ENCODE results near the gene HERPUD2. TPM values are rescaled to one million over a fixed set of nuclear protein-coding genes. Genes with fewer than 3 reads are reported as not detected.

The HERPUD2 gene
- total and polyA plus RNA-seq, 2 of the 4 experiments (the other 2 are of a cell fraction): 22.2 to 27.2 TPM

DNA sequence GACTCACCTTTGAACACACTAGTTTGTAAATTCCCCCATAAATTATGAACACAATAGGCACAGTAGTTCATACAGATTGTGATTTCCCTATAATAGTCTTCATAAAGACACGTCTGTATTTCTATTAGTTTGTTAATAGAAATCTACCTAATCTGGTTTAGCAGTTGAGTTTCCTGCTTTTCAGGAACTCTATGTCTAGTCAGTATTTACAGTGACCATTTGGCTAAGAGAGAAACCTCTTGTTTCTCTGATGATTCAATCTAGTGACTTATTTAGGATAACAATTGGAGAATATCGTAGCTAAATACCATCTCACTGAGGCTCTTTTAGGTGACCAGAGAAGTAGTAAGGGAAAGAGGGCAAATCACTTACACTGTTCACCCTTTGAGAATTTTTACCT is 5.9 kb upstream of the HERPUD2 start:
- Histone ChIP-seq H2BK120ac (ENCODE audit: low read depth, low read length) (no peak overlapping the region), H3K4ac (ENCODE audit: low read depth, low read length) (no peak overlapping the region), H3K23ac (ENCODE audit: low read depth, low read length) (no peak overlapping the region), H3K14ac (replicated peaks; ENCODE audit: low read depth, low read length) (no peak overlapping the region), H2AFZ (replicated peaks; ENCODE audit: low read length, poor library complexity) (no peak overlapping the region), H3K27me3 (ENCODE audit: control insufficient read depth, insufficient read depth, low read length) (no peaks in the 10 kb centered on the region), H2AK5ac (ENCODE audit: low read depth, low read length) (no peak overlapping the region), H3K56ac (ENCODE audit: extremely low read depth, insufficient read depth, low read length) (no peak overlapping the region), H3K4me1 (ENCODE audit: control insufficient read depth, insufficient read depth, low read length) (peaks cover 8% of the 10 kb centered on the region), H3K9ac (ENCODE audit: low read depth, low read length) (no peak overlapping the region), H3K79me1 (ENCODE audit: low read depth in 1 of 2, low read length in 2 of 2) (peaks cover under 1 to 18% of the 10 kb centered on the region in 2 experiments; a peak in 3 of 4 replicates), H2BK20ac (ENCODE audit: low read depth, low read length) (no peak overlapping the region), H3K18ac (ENCODE audit: low read depth, low read length) (no peak overlapping the region), H3K9me1 (ENCODE audit: insufficient read depth, low read length) (peaks cover 8% of the 10 kb centered on the region), H4K91ac (ENCODE audit: insufficient read depth, low read depth, low read length) (no peak overlapping the region), H4K8ac (ENCODE audit: low read depth in 2 of 2, low read length in 2 of 2) (no peak overlapping the region), H2AK9ac (replicated peaks; ENCODE audit: low read depth, low read length, poor library complexity) (no peak overlapping the region), H4K5ac (ENCODE audit: low read depth, low read length) (no peak overlapping the region), H3K36me3 (ENCODE audit: control insufficient read depth, insufficient read depth, low read length) (no peaks in the 10 kb centered on the region; the same call in 1 of the 2 replicates), H3K9me3 (ENCODE audit: control insufficient read depth, insufficient read depth, low read length) (no peaks in the 10 kb centered on the region), H3K4me3 (ENCODE audit: insufficient read depth, low read depth, low read length) (no peak overlapping the region), H3K4me2 (ENCODE audit: low read depth, low read length) (no peak overlapping the region), H4K20me1 (ENCODE audit: insufficient read depth, low read length) (no peaks in the 10 kb centered on the region), H2BK5ac (ENCODE audit: low read depth, low read length, poor library complexity, severe bottlenecking) (no peak overlapping the region), H2BK15ac (ENCODE audit: low read depth, low read length) (no peak overlapping the region), H3K27ac (ENCODE audit: insufficient read depth, low read length) (no peak overlapping the region)
- no peak for TF ChIP-seq NFE2L2 (IDR thresholded peaks at IDR 0.05; ENCODE audit: low read depth, low read length)
- TF ChIP-seq MAFK (IDR thresholded peaks at IDR 0.05; ENCODE audit: low read depth, low read length): no peak
- TF ChIP-seq RAD21 (IDR thresholded peaks at IDR 0.05; ENCODE audit: low read length): no peak
- TF ChIP-seq MXI1 (IDR thresholded peaks at IDR 0.05; ENCODE audit: borderline replicate concordance, low read depth, low read length): no peak
- TF ChIP-seq FOS (IDR thresholded peaks at IDR 0.05; ENCODE audit: low read depth, low read length): no peak
- TF ChIP-seq POLR2A (IDR thresholded peaks at IDR 0.05; ENCODE audit: low read depth, low read length): no peak
- no peak for TF ChIP-seq CTCF (conservative IDR thresholded peaks at IDR 0.05; ENCODE audit: low read depth, low read length)
- TF ChIP-seq, protein P1, sequence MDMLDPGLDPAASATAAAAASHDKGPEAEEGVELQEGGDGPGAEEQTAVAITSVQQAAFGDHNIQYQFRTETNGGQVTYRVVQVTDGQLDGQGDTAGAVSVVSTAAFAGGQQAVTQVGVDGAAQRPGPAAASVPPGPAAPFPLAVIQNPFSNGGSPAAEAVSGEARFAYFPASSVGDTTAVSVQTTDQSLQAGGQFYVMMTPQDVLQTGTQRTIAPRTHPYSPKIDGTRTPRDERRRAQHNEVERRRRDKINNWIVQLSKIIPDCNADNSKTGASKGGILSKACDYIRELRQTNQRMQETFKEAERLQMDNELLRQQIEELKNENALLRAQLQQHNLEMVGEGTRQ (IDR thresholded peaks at IDR 0.05; ENCODE audit: low read depth, low read length): no peak
- TF ChIP-seq, protein P2, sequence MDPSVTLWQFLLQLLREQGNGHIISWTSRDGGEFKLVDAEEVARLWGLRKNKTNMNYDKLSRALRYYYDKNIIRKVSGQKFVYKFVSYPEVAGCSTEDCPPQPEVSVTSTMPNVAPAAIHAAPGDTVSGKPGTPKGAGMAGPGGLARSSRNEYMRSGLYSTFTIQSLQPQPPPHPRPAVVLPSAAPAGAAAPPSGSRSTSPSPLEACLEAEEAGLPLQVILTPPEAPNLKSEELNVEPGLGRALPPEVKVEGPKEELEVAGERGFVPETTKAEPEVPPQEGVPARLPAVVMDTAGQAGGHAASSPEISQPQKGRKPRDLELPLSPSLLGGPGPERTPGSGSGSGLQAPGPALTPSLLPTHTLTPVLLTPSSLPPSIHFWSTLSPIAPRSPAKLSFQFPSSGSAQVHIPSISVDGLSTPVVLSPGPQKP (IDR thresholded peaks at IDR 0.05; ENCODE audit: borderline replicate concordance, low read depth, low read length): no peak
- DNase-seq: peak; percentile 7
- no CpG with 5 or more reads among the region's 2 CpGs for WGBS, 2 experiments (ENCODE audit: extremely low coverage in 2 of 2, insufficient read length in 1 of 2)
- POLR2A ChIA-PET (ENCODE audit: unreplicated experiment): no interaction called here
- dilution Hi-C loops (cut with HindIII; ENCODE audit: low sequenced_read_pairs, unreplicated experiment): no loop called here
- BruUV-seq (replicated peaks): no TSS peak
- intact Hi-C loops (cut with micrococcal nuclease): no loop called here
- in situ Hi-C loops (cut with MboI; ENCODE audit: low sequenced_read_pairs): loop anchor here (25.0 kb wide), 1 partner anchor 636 kb away; no protein-coding TSS in a partner anchor
- ATAC-seq (ENCODE audit: low read depth): no peak
- CTCF ChIA-PET: interaction anchor here (1.6 kb wide), 1 partner anchor 216 kb away, joined by 4 read pairs; no protein-coding TSS in a partner anchor
